Effector memory CD4-positive, alpha-beta T cell (primary cell): Measurements from ENCODE around the gene ZNF641.
A peak's percentile ranks its signal among the peaks of the same experiment; 100 is the strongest.

ENCODE experiments used
- DNase-seq, 3 donors: peaks; one replicate each; pipeline ENCODE4 v3.0.0-alpha.2; 2020
- H3K27ac ChIP-seq: 2 replicates; pipeline ENCODE4 v1.7.0; 2013; ENCODE audit warnings: mild to moderate bottlenecking, low read length, moderate library complexity; ENCODE audit not compliant: insufficient read depth, poor library complexity, severe bottlenecking
- H3K27me3 ChIP-seq: replicated peaks from 2 replicates; pipeline ENCODE4 v1.7.0; 2013; ENCODE audit warnings: mild to moderate bottlenecking, low read length; ENCODE audit not compliant: insufficient read depth, control insufficient read depth, poor library complexity, severe bottlenecking
- H3K36me3 ChIP-seq: 2 replicates; pipeline ENCODE4 v1.7.0; 2013; ENCODE audit warnings: mild to moderate bottlenecking, low read length, moderate library complexity; ENCODE audit not compliant: control insufficient read depth, insufficient read depth
- H3K4me1 ChIP-seq: 2 replicates; pipeline ENCODE4 v1.7.0; 2013; ENCODE audit warnings: low read length, mild to moderate bottlenecking; ENCODE audit not compliant: control insufficient read depth, insufficient read depth, poor library complexity, severe bottlenecking
- H3K4me3 ChIP-seq: 2 replicates; pipeline ENCODE4 v1.7.0; 2013; ENCODE audit warnings: low read length, low read depth, mild to moderate bottlenecking; ENCODE audit not compliant: insufficient read depth, poor library complexity, severe bottlenecking
- H3K9me3 ChIP-seq: 2 replicates; pipeline ENCODE4 v1.7.0; 2013; ENCODE audit warnings: mild to moderate bottlenecking, low read length, moderate library complexity; ENCODE audit not compliant: control insufficient read depth
- total RNA-seq, 3 donors: gene quantifications; one replicate each; lab custom pipeline; 2026; lab: John Stamatoyannopoulos, UW

ZNF641 gene
- 36.8 to 55.4 (median 41.4) reads per million in 3 donors for total RNA-seq

GRCh38 chr12:48350249-48351021 lies at the start of gene ZNF641:
TSS of gene ZNF641 (minus strand) at chr12:48350919. CDS start at chr12:48348090, 2,829 bp downstream.
- DNase-seq: peak; percentile 78 to 84 (median 79)
- Histone ChIP-seq H3K4me1 (peaks cover 16% of the 10 kb centered on the region), H3K36me3 (peaks cover 22% of the 10 kb centered on the region), H3K27ac (peak within 1 kb of the TSS; percentile 82), H3K9me3 (no peaks in the 10 kb centered on the region), H3K27me3 (no peaks in the 10 kb centered on the region), H3K4me3 (peak within 1 kb of the TSS; percentile 77)

DNA sequence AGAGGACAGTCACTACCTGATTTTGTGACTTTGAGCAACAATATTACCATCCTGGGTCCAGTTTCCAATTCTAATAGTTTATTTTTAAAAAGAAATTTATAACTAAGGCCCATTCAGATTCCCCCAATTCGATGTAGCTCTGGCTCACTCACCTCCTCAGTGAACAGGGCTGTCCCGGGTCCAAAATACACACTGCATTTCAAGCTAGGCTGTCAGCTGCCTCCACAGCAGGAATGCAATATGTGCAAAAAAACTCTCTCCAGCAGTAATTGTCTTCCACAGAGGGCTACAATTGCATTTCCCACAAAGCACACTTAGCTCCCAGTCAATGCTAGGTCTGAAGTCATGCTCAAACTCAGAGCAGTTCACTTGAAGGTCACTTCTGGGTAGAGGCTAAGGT lies 39.3 kb upstream of the ZNF641 start:
- H3K27ac ChIP-seq: no peak overlapping the region
- no peak for DNase-seq
- no peaks in the 10 kb centered on the region for H3K9me3 ChIP-seq
- H3K4me3 ChIP-seq: no peak overlapping the region
- peaks cover 4% of the 10 kb centered on the region for H3K27me3 ChIP-seq
- H3K4me1 ChIP-seq: no peaks in the 10 kb centered on the region
- H3K36me3 ChIP-seq: no peaks in the 10 kb centered on the region

GRCh38 chr12:48389409-48389808 lies 38.7 kb upstream of the ZNF641 start:
- DNase-seq: no peak
- Histone ChIP-seq H3K4me1 (no peaks in the 10 kb centered on the region), H3K36me3 (no peaks in the 10 kb centered on the region)

DNA sequence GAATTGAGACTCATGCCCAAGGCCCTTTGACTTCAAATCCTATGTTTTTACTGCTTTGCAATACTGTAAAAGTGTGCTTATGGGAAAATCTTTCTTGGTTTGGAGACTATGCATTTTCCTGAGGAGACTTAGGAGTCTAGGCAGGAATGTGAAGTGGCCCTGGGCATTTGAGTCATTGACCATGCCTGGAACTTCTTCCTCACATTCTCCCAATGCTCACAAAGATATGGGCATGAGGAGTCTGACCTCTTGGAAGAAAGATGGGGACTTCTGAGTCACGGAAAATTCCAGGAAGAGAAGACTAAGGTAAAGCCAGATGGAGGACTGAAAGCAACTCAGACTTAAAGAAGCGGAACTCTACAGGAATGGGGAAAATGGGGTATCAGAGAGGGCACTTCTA lies 38.2 kb upstream of the ZNF641 start:
- no peaks in the 10 kb centered on the region for H3K9me3 ChIP-seq
- no peaks in the 10 kb centered on the region for H3K27me3 ChIP-seq
- no peak for DNase-seq
- no peak overlapping the region for H3K27ac ChIP-seq
- no peaks in the 10 kb centered on the region for H3K36me3 ChIP-seq
- H3K4me3 ChIP-seq: no peak overlapping the region
- no peaks in the 10 kb centered on the region for H3K4me1 ChIP-seq

More at GRCh38 chr12:48389409-48389808, 38.7 kb upstream of the ZNF641 start:
- no peak overlapping the region for H3K27ac ChIP-seq
- no peaks in the 10 kb centered on the region for H3K9me3 ChIP-seq
- H3K27me3 ChIP-seq: peaks cover 1% of the 10 kb centered on the region
- no peak overlapping the region for H3K4me3 ChIP-seq

DNA sequence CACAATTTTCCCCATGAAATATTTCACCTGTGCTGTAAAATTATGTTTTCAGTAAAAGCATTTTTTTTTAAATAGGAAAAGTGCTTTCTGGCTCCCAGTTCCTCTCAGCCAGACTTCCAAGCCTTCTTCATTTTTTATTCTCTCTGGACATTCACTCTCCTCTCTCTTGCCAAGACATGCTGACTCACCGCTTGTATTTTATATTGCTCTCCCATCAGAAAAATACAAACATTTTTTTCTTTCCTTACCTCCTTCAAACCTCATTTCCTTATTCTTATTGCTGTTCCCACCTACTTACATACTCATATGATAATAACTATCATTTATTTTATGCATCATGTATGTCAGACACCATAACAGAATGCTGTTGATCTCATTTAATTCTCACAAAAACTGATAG lies 37.7 kb upstream of the ZNF641 start:
- Histone ChIP-seq H3K36me3 (no peaks in the 10 kb centered on the region), H3K27ac (no peak overlapping the region), H3K27me3 (no peaks in the 10 kb centered on the region), H3K4me3 (no peak overlapping the region), H3K9me3 (no peaks in the 10 kb centered on the region), H3K4me1 (no peaks in the 10 kb centered on the region)
- DNase-seq: no peak

GRCh38 chr12:48380596-48380995 lies 29.9 kb upstream of the ZNF641 start:
- no peaks in the 10 kb centered on the region for H3K4me1 ChIP-seq
- H3K27ac ChIP-seq: no peak overlapping the region
- no peak for DNase-seq
- no peaks in the 10 kb centered on the region for H3K9me3 ChIP-seq
- H3K4me3 ChIP-seq: no peak overlapping the region
- H3K36me3 ChIP-seq: no peaks in the 10 kb centered on the region
- H3K27me3 ChIP-seq: no peaks in the 10 kb centered on the region

GRCh38 chr12:48379794-48380193 lies 29.1 kb upstream of the ZNF641 start:
- no peak overlapping the region for H3K27ac ChIP-seq
- H3K27me3 ChIP-seq: no peaks in the 10 kb centered on the region
- no peaks in the 10 kb centered on the region for H3K4me1 ChIP-seq
- H3K9me3 ChIP-seq: no peaks in the 10 kb centered on the region
- no peak for DNase-seq
- H3K4me3 ChIP-seq: no peak overlapping the region
- H3K36me3 ChIP-seq: no peaks in the 10 kb centered on the region

DNA sequence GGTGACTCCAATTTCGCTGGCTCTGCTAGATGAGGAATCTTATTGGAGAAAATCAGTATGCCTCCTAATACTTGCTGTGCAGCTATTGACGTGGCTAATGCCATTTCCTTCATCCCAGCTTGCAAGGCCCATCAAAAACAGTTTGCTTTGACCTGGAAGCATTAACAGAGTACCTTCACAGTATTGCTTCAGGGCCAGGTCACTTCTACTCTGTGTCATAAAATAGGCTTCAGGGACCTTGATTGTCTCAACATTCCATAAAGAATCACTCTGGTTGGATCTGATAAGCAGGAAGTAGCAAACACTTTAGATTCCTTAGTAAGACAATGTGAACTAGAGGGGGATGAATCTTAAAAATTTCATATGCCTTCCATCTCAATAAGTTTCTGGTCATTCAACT lies 26.9 kb upstream of the ZNF641 start:
- Histone ChIP-seq H3K36me3 (no peaks in the 10 kb centered on the region), H3K4me1 (no peaks in the 10 kb centered on the region)

DNA sequence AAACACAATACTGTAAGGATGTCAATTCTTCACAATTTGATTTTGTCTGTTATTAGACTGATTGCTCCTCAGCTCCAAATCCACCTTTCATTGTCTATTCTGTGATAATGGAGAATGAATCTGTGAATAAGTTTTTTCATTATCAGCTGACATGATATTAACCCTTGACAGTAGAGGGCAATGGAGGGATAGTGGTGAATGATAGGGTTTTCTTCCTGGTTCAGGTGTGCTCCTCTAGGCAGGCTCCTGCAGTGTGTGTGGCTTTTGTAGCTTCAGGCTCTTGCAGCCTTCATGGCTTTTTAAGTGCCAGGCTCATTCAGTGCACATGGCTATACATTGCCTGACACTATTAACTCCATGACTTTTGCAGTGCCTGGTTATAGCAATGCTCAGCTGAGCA lies 23.4 kb upstream of the ZNF641 start:
- Histone ChIP-seq H3K36me3 (no peaks in the 10 kb centered on the region), H3K27me3 (no peaks in the 10 kb centered on the region), H3K9me3 (no peaks in the 10 kb centered on the region), H3K4me3 (no peak overlapping the region), H3K27ac (no peak overlapping the region), H3K4me1 (no peaks in the 10 kb centered on the region)
- no peak for DNase-seq

More for the DNA sequence above, 26.9 kb upstream of the ZNF641 start:
- H3K27ac ChIP-seq: no peak overlapping the region
- H3K4me3 ChIP-seq: no peak overlapping the region
- H3K9me3 ChIP-seq: no peaks in the 10 kb centered on the region
- no peak for DNase-seq
- no peaks in the 10 kb centered on the region for H3K27me3 ChIP-seq

DNA sequence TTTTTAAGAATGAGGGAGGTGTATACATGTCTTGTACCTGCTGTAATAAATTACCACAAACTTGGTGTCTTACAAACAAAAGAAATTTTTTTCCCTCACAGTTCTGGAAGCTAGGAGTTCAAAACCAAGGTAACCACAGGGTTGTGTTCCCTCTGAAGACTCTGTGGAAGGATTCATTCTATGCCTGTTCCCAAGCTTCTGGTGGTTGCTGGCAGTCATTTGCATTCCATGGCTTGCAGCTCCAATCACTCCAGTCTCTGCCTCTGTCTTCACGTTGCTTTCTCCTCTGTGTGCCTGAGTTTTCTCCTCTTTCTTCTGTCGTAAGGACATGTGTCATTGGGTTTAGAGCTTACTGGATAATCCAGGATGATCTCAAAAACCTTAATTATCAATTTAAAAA lies 15.4 kb upstream of the ZNF641 start:
- Histone ChIP-seq H3K4me1 (no peaks in the 10 kb centered on the region), H3K27me3 (peaks cover 4% of the 10 kb centered on the region), H3K4me3 (no peak overlapping the region), H3K27ac (no peak overlapping the region), H3K9me3 (no peaks in the 10 kb centered on the region), H3K36me3 (no peaks in the 10 kb centered on the region)
- DNase-seq: no peak
